Measurements from ENCODE around the gene TPM3. TPM values are rescaled to one million over a fixed set of nuclear protein-coding genes. Genes with fewer than 3 reads are reported as not detected.

Gene TPM3
- total and polyA plus RNA-seq, 9 of the 15 experiments (the other 6 are each of a cell fraction or from before 2014, with no cell fraction given), result 202 to 604 (median 421) TPM

DNA sequence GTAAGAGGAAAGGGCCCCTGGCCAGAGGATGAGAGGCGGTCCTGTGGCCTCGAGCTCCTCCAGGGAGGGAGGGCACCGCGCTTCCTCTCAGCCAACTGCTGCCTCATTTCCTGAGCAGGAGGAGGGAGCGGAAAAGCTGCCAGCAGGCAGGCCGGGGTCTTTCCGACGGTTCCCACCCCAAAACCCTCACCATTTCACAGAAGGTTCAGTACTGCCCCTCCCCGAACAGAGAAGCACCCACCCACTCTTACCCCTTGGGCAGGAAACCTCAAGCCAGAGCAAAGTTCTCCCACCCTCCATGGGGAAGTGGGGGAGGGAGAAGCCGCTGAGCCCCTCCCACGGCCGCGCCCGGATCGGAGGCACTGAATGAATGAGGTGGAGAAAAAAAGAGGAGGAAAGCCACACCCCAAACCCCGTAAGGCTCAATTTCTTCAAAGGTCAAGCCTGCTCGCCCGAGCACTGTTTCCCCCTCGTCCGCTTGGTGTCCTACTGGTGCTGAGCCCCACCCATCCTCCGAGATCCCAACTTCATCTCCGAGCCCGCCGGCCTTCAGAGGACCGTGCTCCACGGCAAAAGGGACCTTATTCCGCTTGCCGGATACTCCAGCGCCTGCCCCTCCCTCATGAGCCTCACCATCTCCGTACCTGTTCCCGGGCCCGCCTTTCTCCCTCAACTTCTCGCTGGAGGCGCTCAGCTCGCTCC, 9.4 kb downstream of the TPM3 start (continued):
- TF ChIP-seq SMARCA4 (IDR thresholded peaks at IDR 0.05) (no peak; the same call in none of the 2 replicates), TAF7 (tag; IDR thresholded peaks at IDR 0.05) (no peak), HDAC2 (IDR thresholded peaks at IDR 0.05) (0 out of 2 replicates have a peak, but pooled peaks have one; percentile 7), ZNF57 (CRISPR knock-in tag; IDR thresholded peaks at IDR 0.05) (no peak), ILK (tag; IDR thresholded peaks at IDR 0.05; ENCODE audit: borderline replicate concordance, low read depth) (no peak), PCBP2 (IDR thresholded peaks at IDR 0.05; ENCODE audit: low read depth, low read length, poor library complexity, severe bottlenecking) (no peak), ZSCAN32 (CRISPR knock-in tag; IDR thresholded peaks at IDR 0.05) (no peak), ZFX (CRISPR knock-in tag; IDR thresholded peaks at IDR 0.05) (no peak), ARHGAP35 (IDR thresholded peaks at IDR 0.05; ENCODE audit: partially characterized antibody) (no peak), ZNF551 (CRISPR knock-in tag; IDR thresholded peaks at IDR 0.05) (no peak), CHD1 (IDR thresholded peaks at IDR 0.05; ENCODE audit: low read length) (no peak), GATAD2B (IDR thresholded peaks at IDR 0.05; ENCODE audit: borderline replicate concordance) (no peak), RBBP5 (IDR thresholded peaks at IDR 0.05; ENCODE audit: borderline replicate concordance, insufficient read depth, low read length, poor library complexity, severe bottlenecking) (peak; percentile 82), RHOXF2B (CRISPR knock-in tag; conservative IDR thresholded peaks at IDR 0.05) (no peak), ETV6 (IDR thresholded peaks at IDR 0.05; ENCODE audit: borderline replicate concordance in 1 of 2, low read depth in 2 of 2, low read length in 1 of 2) (peak; percentile 74 to 77; a peak in 1 of 4 replicates), ETV6 (CRISPR knock-in tag; IDR thresholded peaks at IDR 0.05; ENCODE audit: borderline replicate concordance) (no peak), ZNF165 (CRISPR knock-in tag; IDR thresholded peaks at IDR 0.05; ENCODE audit: borderline replicate concordance) (0 out of 2 replicates have a peak, but pooled peaks have one; percentile 32), SAFB2 (IDR thresholded peaks at IDR 0.05; ENCODE audit: borderline replicate concordance, low read depth, low read length, severe bottlenecking) (no peak), CBFA2T3 (IDR thresholded peaks at IDR 0.05) (no peak)
- TF ChIP-seq, protein P1, sequence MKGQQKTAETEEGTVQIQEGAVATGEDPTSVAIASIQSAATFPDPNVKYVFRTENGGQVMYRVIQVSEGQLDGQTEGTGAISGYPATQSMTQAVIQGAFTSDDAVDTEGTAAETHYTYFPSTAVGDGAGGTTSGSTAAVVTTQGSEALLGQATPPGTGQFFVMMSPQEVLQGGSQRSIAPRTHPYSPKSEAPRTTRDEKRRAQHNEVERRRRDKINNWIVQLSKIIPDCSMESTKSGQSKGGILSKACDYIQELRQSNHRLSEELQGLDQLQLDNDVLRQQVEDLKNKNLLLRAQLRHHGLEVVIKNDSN (CRISPR knock-in tag; IDR thresholded peaks at IDR 0.05), result 0 out of 2 replicates have a peak, but pooled peaks have one; percentile 5
- TF ChIP-seq, protein P2, sequence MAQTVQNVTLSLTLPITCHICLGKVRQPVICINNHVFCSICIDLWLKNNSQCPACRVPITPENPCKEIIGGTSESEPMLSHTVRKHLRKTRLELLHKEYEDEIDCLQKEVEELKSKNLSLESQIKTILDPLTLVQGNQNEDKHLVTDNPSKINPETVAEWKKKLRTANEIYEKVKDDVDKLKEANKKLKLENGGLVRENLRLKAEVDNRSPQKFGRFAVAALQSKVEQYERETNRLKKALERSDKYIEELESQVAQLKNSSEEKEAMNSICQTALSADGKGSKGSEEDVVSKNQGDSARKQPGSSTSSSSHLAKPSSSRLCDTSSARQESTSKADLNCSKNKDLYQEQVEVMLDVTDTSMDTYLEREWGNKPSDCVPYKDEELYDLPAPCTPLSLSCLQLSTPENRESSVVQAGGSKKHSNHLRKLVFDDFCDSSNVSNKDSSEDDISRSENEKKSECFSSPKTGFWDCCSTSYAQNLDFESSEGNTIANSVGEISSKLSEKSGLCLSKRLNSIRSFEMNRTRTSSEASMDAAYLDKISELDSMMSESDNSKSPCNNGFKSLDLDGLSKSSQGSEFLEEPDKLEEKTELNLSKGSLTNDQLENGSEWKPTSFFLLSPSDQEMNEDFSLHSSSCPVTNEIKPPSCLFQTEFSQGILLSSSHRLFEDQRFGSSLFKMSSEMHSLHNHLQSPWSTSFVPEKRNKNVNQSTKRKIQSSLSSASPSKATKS (CRISPR knock-in tag; IDR thresholded peaks at IDR 0.05), result no peak
- TF ChIP-seq, protein P3, sequence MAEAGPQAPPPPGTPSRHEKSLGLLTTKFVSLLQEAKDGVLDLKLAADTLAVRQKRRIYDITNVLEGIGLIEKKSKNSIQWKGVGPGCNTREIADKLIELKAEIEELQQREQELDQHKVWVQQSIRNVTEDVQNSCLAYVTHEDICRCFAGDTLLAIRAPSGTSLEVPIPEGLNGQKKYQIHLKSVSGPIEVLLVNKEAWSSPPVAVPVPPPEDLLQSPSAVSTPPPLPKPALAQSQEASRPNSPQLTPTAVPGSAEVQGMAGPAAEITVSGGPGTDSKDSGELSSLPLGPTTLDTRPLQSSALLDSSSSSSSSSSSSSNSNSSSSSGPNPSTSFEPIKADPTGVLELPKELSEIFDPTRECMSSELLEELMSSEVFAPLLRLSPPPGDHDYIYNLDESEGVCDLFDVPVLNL (CRISPR knock-in tag; IDR thresholded peaks at IDR 0.05; ENCODE audit: low read depth), result no peak
- TF ChIP-seq, protein P4, sequence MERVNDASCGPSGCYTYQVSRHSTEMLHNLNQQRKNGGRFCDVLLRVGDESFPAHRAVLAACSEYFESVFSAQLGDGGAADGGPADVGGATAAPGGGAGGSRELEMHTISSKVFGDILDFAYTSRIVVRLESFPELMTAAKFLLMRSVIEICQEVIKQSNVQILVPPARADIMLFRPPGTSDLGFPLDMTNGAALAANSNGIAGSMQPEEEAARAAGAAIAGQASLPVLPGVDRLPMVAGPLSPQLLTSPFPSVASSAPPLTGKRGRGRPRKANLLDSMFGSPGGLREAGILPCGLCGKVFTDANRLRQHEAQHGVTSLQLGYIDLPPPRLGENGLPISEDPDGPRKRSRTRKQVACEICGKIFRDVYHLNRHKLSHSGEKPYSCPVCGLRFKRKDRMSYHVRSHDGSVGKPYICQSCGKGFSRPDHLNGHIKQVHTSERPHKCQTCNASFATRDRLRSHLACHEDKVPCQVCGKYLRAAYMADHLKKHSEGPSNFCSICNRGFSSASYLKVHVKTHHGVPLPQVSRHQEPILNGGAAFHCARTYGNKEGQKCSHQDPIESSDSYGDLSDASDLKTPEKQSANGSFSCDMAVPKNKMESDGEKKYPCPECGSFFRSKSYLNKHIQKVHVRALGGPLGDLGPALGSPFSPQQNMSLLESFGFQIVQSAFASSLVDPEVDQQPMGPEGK (CRISPR knock-in tag; IDR thresholded peaks at IDR 0.05; ENCODE audit: borderline replicate concordance), result no peak

All from K562 (cell line).